Measurements from ENCODE around the gene GCDH.

- no peak for TF ChIP-seq POLR2A (IDR thresholded peaks at IDR 0.05)
- TF ChIP-seq, protein P1, sequence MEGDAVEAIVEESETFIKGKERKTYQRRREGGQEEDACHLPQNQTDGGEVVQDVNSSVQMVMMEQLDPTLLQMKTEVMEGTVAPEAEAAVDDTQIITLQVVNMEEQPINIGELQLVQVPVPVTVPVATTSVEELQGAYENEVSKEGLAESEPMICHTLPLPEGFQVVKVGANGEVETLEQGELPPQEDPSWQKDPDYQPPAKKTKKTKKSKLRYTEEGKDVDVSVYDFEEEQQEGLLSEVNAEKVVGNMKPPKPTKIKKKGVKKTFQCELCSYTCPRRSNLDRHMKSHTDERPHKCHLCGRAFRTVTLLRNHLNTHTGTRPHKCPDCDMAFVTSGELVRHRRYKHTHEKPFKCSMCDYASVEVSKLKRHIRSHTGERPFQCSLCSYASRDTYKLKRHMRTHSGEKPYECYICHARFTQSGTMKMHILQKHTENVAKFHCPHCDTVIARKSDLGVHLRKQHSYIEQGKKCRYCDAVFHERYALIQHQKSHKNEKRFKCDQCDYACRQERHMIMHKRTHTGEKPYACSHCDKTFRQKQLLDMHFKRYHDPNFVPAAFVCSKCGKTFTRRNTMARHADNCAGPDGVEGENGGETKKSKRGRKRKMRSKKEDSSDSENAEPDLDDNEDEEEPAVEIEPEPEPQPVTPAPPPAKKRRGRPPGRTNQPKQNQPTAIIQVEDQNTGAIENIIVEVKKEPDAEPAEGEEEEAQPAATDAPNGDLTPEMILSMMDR (IDR thresholded peaks at IDR 0.05) = no peak
- no peak for TF ChIP-seq EP300 (IDR thresholded peaks at IDR 0.05)
Observed at GRCh38 chr19:12918253-12918652, 27.3 kb downstream of the GCDH start.
